Neural progenitor cell (in vitro differentiated cells): ENCODE data around the gene AOC3. TPM values are rescaled to one million over a fixed set of nuclear protein-coding genes. Genes with fewer than 3 reads are reported as not detected.

Source experiments
- DNase-seq: peaks from one replicate; pipeline ENCODE4 v3.0.0-alpha.2; 2016; ENCODE audit warnings: low spot score
- H2AFZ ChIP-seq: fragments of 200-600 bp; sonication (generic); replicated peaks from 2 replicates; pipeline ENCODE4 v1.6.1; 2016; ENCODE audit warnings: antibody characterized with exemption
- H3F3A ChIP-seq: fragments of 200-600 bp; sonication (generic); 2 replicates; pipeline ENCODE4 v1.6.1; 2016; ENCODE audit warnings: antibody characterized with exemption, low read depth
- H3K27ac ChIP-seq: fragments of 200-600 bp; sonication (generic); 2 replicates; pipeline ENCODE4 v1.5.1; 2016; ENCODE audit warnings: mild to moderate bottlenecking
- H3K27me3 ChIP-seq: fragments of 200-600 bp; sonication (generic); 2 replicates; pipeline ENCODE4 v1.6.1; 2016; ENCODE audit warnings: mild to moderate bottlenecking, moderate library complexity
- H3K36me3 ChIP-seq: fragments of 200-600 bp; sonication (generic); 2 replicates; pipeline ENCODE4 v1.5.1; 2016
- H3K4me1 ChIP-seq: fragments of 200-600 bp; sonication (generic); 2 replicates; pipeline ENCODE4 v1.6.1; 2016; ENCODE audit warnings: mixed run types
- H3K4me2 ChIP-seq: fragments of 200-600 bp; sonication (generic); 2 replicates; pipeline ENCODE4 v1.6.1; 2016
- H3K4me3 ChIP-seq: fragments of 200-600 bp; sonication (generic); 2 replicates; pipeline ENCODE4 v1.5.1; 2016
- H3K79me2 ChIP-seq: fragments of 200-600 bp; sonication (generic); 2 replicates; pipeline ENCODE4 v1.6.1; 2016; ENCODE audit warnings: low read depth
- H3K9ac ChIP-seq: fragments of 200-600 bp; sonication (generic); 2 replicates; pipeline ENCODE4 v1.6.1; 2016
- H3K9me3 ChIP-seq: fragments of 200-600 bp; sonication (generic); 2 replicates; pipeline ENCODE4 v1.5.1; 2016; ENCODE audit warnings: low read depth
- H4K20me1 ChIP-seq: fragments of 200-600 bp; sonication (generic); 2 replicates; pipeline ENCODE4 v1.6.1; 2016; ENCODE audit warnings: low read depth
- H3K27ac Mint-ChIP-seq: 3 replicates; pipeline ENCODE4 v1.8.0; 2021; ENCODE audit warnings: mixed read lengths
- H3K27me3 Mint-ChIP-seq: 2 replicates; pipeline ENCODE4 v1.8.0; 2022; ENCODE audit warnings: low read depth, mild to moderate bottlenecking, inconsistent platforms, moderate library complexity, mixed read lengths; ENCODE audit not compliant: insufficient read depth
- H3K36me3 Mint-ChIP-seq: 3 replicates; pipeline ENCODE4 v1.8.0; 2021; ENCODE audit warnings: mixed read lengths
- H3K4me1 Mint-ChIP-seq: 3 replicates; pipeline ENCODE4 v1.8.0; 2021; ENCODE audit warnings: mixed read lengths
- H3K4me3 Mint-ChIP-seq: 3 replicates; pipeline ENCODE4 v1.8.0; 2021; ENCODE audit warnings: mild to moderate bottlenecking, moderate library complexity, mixed read lengths
- H3K9me3 Mint-ChIP-seq: 3 replicates; pipeline ENCODE4 v1.8.0; 2020; ENCODE audit warnings: mixed read lengths
- EZH2 ChIP-seq: fragments of 200-600 bp; sonication (generic); IDR thresholded peaks from 2 replicates; pipeline ENCODE4 v1.6.1; 2017; ENCODE audit warnings: antibody characterized with exemption, mild to moderate bottlenecking, moderate library complexity
- EZH2phosphoT487 ChIP-seq: fragments of 200-600 bp; sonication (generic); IDR thresholded peaks from 2 replicates; pipeline ENCODE4 v1.6.1; 2017; ENCODE audit warnings: antibody characterized with exemption
- total RNA-seq: library from RNA; depleted of rRNA; stranded (reverse); fragments of >200 nt; gene quantifications from 2 replicates; pipeline ENCODE4 v1.2.3, GENCODE V29; 2015; ENCODE audit warnings: low replicate concordance
- TF ChIP-seq, protein P1 (sequence below): fragments of 200-600 bp; sonication (generic); IDR thresholded peaks from 2 replicates; pipeline ENCODE4 v1.5.1; 2017; ENCODE audit warnings: antibody characterized with exemption, mild to moderate bottlenecking

The AOC3 gene
- total RNA-seq, 1 donor from 2014 or later: not detected

DNA sequence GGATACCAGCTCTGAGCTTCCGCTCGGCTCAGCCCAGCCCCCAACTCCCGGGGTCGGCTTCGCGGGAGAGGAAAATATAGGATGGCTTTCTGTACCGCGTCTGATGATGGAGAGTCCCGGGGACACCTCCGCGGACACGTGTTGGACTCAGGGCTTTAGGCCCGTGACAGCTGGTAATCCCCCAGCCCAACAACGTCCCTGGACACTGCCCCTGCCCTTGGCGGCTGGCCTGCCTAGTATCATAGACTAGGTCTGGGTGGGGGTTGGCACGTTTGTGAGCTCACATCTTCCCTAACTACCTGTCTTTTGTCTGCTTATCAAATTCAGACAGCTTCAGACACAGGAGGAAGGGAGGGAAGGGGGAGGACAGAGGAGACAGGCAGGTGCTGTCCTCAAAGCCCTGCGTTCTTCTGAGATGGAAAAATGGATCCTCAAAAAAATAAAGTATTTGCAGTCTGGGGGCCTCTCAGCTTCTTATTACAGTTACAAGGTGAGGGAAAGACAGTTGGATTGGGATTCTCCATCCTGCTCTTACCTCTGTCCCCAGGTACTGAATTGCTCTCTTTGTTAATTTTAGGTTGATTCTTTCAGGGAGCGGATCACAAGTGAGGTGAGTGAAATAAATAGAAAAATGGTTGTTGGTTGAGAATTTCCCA, 17.1 kb upstream of the AOC3 start:
- H3K9me3 Mint-ChIP-seq: no peaks in the 10 kb centered on the region
- TF ChIP-seq EZH2phosphoT487 (no peak), EZH2 (no peak)
- TF ChIP-seq, protein P1, sequence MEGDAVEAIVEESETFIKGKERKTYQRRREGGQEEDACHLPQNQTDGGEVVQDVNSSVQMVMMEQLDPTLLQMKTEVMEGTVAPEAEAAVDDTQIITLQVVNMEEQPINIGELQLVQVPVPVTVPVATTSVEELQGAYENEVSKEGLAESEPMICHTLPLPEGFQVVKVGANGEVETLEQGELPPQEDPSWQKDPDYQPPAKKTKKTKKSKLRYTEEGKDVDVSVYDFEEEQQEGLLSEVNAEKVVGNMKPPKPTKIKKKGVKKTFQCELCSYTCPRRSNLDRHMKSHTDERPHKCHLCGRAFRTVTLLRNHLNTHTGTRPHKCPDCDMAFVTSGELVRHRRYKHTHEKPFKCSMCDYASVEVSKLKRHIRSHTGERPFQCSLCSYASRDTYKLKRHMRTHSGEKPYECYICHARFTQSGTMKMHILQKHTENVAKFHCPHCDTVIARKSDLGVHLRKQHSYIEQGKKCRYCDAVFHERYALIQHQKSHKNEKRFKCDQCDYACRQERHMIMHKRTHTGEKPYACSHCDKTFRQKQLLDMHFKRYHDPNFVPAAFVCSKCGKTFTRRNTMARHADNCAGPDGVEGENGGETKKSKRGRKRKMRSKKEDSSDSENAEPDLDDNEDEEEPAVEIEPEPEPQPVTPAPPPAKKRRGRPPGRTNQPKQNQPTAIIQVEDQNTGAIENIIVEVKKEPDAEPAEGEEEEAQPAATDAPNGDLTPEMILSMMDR: no peak
- peak overlapping the region; percentile 93 for H3K4me3 ChIP-seq
- H3K27me3 ChIP-seq: peaks cover under 1% of the 10 kb centered on the region
- peak overlapping the region; percentile 53 for H3K27ac Mint-ChIP-seq
- peaks cover 2% of the 10 kb centered on the region for H3K27me3 Mint-ChIP-seq
- H3K9ac ChIP-seq: peak overlapping the region; percentile 92
- DNase-seq: peak; percentile 50
- H3K27ac ChIP-seq: peak overlapping the region; percentile 78
- H3K4me3 Mint-ChIP-seq: peak overlapping the region; percentile 94
- H3K4me1 ChIP-seq: peaks cover 11% of the 10 kb centered on the region
- peaks cover 16% of the 10 kb centered on the region for H3K4me1 Mint-ChIP-seq
- H3K9me3 ChIP-seq: no peaks in the 10 kb centered on the region
- no peaks in the 10 kb centered on the region for H3K36me3 ChIP-seq
- peaks cover 13% of the 10 kb centered on the region for H4K20me1 ChIP-seq
- peaks cover 13% of the 10 kb centered on the region for H3F3A ChIP-seq
- peaks cover 13% of the 10 kb centered on the region for H3K36me3 Mint-ChIP-seq
- H3K79me2 ChIP-seq: peaks cover 41% of the 10 kb centered on the region
- H2AFZ ChIP-seq: peak overlapping the region; percentile 90
- peak overlapping the region; percentile 96 for H3K4me2 ChIP-seq

DNA sequence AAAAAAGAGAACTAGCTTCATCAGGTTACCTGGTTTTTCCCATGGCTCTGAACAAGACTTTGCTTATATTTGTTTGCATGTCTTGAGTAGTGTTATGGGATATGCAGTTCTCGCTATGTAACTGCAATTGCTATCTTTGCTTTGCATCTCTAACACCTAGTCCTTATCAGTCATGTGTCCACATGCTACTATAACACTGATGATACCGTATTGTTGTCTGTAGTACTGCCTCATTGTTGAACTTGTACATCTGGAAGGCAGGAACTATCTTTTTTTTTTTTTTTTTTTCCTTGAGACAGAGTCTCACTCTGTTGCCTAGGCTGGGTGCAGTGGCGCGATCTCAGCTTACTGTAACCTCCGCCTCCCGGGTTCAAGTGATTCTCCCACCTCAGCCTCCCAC, 15.3 kb upstream of the AOC3 start:
- Mint-ChIP-seq H3K4me1 (peaks cover 16% of the 10 kb centered on the region), H3K36me3 (peaks cover 20% of the 10 kb centered on the region), H3K9me3 (no peaks in the 10 kb centered on the region), H3K4me3 (no peak overlapping the region), H3K27me3 (no peaks in the 10 kb centered on the region), H3K27ac (no peak overlapping the region)
- TF ChIP-seq EZH2: no peak
- TF ChIP-seq EZH2phosphoT487: no peak
- TF ChIP-seq, protein P1: no peak
- peaks cover 13% of the 10 kb centered on the region for H4K20me1 ChIP-seq
- H3K4me3 ChIP-seq: no peak overlapping the region
- no peak overlapping the region for H2AFZ ChIP-seq
- H3F3A ChIP-seq: peaks cover 13% of the 10 kb centered on the region
- DNase-seq: no peak
- peaks cover 11% of the 10 kb centered on the region for H3K4me1 ChIP-seq
- H3K4me2 ChIP-seq: no peak overlapping the region
- H3K27me3 ChIP-seq: no peaks in the 10 kb centered on the region
- peaks cover 41% of the 10 kb centered on the region for H3K79me2 ChIP-seq
- no peak overlapping the region for H3K27ac ChIP-seq
- no peaks in the 10 kb centered on the region for H3K9me3 ChIP-seq
- no peaks in the 10 kb centered on the region for H3K36me3 ChIP-seq
- H3K9ac ChIP-seq: no peak overlapping the region

DNA sequence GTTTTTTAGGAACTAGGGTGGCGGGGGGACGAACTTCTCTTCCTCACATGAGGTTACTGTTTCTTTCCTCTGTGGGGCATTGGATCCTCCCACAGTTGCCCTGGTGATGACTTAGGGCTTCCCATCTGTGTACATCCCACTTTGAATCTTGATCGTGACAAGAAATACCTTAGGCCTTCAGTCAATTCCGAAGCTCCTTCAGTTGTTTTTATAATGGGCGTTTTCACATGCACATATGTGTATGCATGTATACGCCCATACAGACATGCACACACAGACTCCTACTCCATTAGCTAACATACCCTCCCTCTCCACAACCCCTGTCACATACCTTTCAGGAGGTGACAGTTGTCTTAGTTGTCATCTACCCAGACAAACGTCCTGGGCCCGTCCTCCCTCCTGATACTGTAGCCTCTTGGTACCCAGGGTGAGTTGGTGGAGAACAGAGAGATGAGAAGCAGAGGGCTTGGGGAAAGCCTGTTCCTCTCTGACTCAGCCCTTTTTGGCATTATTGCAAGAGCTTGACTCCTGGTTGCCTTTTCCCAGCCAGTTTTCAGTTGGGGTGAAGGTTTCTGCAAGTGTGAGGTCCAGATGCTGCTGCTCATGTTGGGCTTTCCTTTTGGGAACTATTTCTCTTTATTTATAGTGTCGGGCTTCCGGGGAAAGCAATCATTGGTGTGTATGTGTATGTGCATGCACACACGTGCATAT, 8.9 kb upstream of the AOC3 start:
- TF ChIP-seq, protein P1: no peak
- TF ChIP-seq EZH2: no peak
- TF ChIP-seq EZH2phosphoT487: no peak
- Mint-ChIP-seq H3K4me1 (no peaks in the 10 kb centered on the region), H3K27me3 (peaks cover 2% of the 10 kb centered on the region), H3K36me3 (peaks cover 20% of the 10 kb centered on the region), H3K9me3 (no peaks in the 10 kb centered on the region), H3K4me3 (no peak overlapping the region), H3K27ac (no peak overlapping the region)
- no peak overlapping the region for H3K9ac ChIP-seq
- no peak overlapping the region for H3K4me3 ChIP-seq
- H3K9me3 ChIP-seq: no peaks in the 10 kb centered on the region
- H3F3A ChIP-seq: peaks cover 22% of the 10 kb centered on the region
- no peak overlapping the region for H3K4me2 ChIP-seq
- no peaks in the 10 kb centered on the region for H4K20me1 ChIP-seq
- H2AFZ ChIP-seq: no peak overlapping the region
- no peak overlapping the region for H3K27ac ChIP-seq
- no peaks in the 10 kb centered on the region for H3K79me2 ChIP-seq
- no peak for DNase-seq
- no peaks in the 10 kb centered on the region for H3K27me3 ChIP-seq
- H3K4me1 ChIP-seq: no peaks in the 10 kb centered on the region
- no peaks in the 10 kb centered on the region for H3K36me3 ChIP-seq
